Activated CD4-positive, alpha-beta T cell treated with anti-CD3 and anti-CD28 coated beads for 1 hour (primary cell): ENCODE results near the gene DNAJA3.

ENCODE experiments used
- DNase-seq: peaks from one replicate; pipeline ENCODE4 v3.0.0-alpha.2; 2020

Gene DNAJA3

DNA sequence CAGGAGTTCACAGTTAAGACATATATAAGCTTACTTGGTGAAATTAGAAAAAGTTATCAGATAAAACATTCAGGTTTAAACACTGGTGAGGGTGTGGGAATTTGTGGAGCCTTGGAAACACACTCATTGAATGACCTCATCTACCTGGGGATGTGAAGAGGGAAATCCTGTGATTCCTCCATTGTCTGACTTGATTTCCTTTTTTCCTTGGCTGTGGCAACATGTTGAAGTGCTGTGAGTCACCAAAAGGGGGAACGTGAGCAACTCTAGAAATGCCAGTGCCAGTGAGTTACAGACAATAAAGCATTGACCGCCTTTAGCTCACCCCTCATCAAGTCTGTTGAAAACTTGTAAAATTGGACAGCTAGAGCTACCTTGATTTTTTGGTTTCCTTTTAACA, 52.3 kb downstream of the DNAJA3 start:
- no peak for DNase-seq

- DNase-seq = no peak
Observed at GRCh38 chr16:4481526-4481925, 55.9 kb downstream of the DNAJA3 start.

GRCh38 chr16:4481963-4482362, 56.3 kb downstream of the DNAJA3 start:
- no peak for DNase-seq

DNA sequence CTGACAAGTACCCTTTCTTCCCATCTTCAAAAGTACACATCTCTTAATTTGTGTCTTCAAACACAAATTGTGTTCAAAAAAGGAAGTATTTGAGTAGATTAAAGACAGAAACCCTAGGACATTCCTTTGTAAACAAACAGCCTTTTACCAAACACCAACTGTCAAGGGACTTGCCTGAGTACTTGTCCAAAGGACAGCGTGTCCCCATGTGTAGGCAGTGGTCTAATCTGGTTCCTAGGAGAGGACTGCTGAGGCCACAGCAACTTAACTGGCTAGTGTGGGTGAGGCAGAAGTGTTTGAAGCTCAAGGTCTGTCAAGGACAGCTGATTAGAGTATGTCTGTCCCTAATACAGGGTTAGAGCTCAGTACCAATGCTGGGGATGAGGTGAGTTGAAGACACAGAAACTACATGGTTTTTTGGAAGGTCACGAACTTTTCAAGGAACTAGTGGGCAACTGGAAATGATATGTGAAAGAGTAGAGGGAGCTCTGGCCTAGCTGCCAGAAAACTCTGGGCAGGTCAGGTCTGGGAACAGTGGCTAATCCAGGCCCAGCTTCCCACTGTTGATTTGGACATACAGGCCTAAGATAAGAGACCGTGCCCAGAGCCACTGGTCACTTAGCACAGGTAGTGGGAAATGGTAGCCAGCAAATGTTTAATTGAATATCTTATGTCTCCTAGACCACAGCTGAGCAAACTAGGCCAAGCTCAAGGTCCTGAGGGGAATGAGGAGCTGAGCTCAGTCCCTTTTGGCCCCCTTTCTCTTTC, 60.6 kb downstream of the DNAJA3 start:
- DNase-seq = no peak

DNA sequence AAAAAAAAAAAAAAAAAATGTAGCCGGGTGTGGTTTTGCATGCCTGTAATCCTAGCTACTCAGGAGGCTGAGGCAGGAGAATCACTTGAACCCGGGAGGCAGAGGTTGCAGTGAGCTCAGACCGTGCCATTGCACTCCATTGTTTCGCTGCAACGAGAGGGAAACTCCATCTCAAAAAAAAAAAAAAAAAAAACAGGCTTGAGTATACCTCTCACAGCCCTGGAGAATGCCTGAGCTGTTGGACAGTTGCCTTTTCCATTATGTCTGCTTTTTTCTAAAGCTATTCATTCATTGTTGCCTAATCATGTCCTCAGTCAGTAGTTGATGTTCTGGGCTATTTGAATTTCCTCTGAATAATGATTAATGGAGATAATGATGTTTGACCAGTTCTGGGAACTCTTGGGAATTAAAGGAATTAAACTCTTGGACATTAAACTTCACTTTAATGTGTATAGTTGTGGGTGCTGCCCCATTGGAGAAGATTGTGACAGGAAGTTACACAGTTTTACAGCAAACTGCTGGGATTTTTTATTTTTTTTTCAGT, 62.4 kb downstream of the DNAJA3 start:
- DNase-seq = no peak

GRCh38 chr16:4488499-4488967, 62.9 kb downstream of the DNAJA3 start:
- no peak for DNase-seq

GRCh38 chr16:4489030-4489429, 63.4 kb downstream of the DNAJA3 start:
- DNase-seq = no peak

GRCh38 chr16:4491898-4492297, 66.2 kb downstream of the DNAJA3 start:
- no peak for DNase-seq

- DNase-seq = no peak
Observed at GRCh38 chr16:4494746-4495490, 69.2 kb downstream of the DNAJA3 start.

- no peak for DNase-seq
Observed at GRCh38 chr16:4495766-4496165, 70.1 kb downstream of the DNAJA3 start.

DNA sequence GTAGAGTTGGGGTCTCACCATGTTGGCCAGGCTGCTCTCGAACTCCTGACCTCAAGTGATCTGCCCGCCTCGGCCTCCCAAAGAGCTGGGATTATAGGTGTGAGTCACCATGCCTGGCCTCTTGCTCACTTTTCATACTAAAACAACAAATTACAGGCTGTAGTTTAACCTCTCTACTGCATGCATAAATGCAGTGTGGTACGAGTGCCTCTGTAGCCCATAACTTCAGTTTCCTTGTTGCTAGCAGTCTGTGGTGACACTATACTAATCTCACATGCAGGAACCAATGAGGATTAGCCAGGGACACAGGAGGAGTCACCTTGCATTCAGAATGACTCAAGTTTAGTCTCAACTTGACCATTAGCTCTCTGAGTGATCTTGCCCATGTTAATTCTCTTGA, 70.6 kb downstream of the DNAJA3 start:
- DNase-seq = no peak

GRCh38 chr16:4498546-4499195, 73.0 kb downstream of the DNAJA3 start:
- DNase-seq = no peak

DNA sequence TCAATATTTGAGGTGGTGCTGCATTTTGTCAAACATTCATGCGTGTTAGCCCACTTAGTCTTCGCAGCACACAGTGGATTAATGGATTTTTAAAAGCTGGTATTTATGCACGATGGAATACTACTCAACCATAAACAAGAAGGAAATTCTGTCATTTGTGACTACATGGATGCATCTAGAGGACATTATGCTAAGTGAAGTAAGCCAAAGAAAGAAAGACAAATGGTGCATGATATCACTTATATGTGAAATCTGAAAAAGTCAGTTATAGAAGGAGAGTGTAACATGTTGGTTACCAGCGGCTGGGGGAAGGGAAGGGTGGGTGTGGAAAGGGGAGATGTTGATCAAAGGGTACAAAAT, 73.5 kb downstream of the DNAJA3 start:
- no peak for DNase-seq

DNA sequence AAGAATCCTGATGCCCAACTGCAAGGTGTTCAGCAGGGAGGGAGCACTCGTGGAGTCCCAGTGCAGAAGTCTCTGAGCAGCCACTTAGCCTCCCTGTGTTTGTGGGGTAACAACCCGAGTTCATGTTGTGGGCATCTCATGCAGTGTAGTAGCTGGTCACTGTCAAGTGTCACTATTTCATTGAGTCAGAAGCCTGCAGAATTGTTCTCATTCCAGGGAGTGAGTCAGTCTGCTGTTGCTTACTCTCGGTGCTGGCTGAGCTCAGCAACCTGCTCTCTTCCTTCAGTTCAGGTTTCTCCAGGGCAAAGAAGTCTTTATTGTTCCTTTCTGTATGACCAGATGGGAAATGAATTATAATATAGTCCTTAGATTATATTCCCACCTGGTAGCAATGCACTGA, 74.6 kb downstream of the DNAJA3 start:
- no peak for DNase-seq

- DNase-seq = no peak
Observed at GRCh38 chr16:4501071-4501478, 75.4 kb downstream of the DNAJA3 start.

DNA sequence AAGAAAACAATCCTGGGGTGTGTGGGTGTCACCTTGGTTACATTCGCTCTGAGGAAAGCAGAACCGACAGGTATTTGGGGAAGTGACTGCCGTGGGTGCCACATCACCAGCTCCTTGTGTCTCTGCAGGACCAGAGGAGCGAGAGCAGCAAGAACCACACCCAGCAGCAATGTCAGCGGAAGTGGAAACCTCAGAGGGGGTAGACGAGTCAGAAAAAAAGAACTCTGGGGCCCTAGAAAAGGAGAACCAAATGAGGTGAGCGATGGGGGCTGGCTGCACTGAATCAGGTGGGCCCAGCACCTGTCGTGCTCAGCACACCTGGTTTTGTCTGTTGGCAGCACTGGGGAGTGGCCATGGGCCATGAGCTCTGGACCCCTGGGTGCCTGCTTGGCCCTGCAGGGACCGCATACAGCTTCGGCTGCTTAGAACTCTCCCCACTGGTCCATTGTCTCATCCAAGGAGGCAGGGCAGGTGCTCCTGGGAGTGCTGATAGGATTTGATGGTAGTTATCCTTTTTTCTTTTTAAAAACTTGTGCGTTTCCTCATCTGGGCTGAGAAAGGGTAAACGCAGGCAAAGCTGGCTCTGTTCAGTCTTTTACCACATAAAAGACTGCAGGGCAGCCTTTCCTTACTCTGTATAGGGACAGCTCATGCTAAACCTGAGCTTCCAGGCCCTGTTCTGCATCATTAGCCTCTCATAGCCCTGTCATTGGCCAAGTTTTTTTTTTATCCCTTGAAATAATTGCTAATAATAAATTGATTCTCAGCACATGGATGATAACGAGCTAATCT, 79.9 kb downstream of the DNAJA3 start:
- DNase-seq = peak; percentile 65
